Activated T-cell treated with anti-CD3 and anti-CD28 coated beads, Interleukin-2, amount 50 U/mL, for 72 hours (primary cell): Measurements from ENCODE around the gene PCGF3. TPM values are rescaled to one million over a fixed set of nuclear protein-coding genes. Genes with fewer than 3 reads are reported as not detected.
"Not testable (repeated sequence)": the region's sequence is repeated elsewhere in the genome, so short reads cannot be mapped to it uniquely, and the experiment has no call there.

Experiments used
- ATAC-seq, 2 donors: fragments of 150-1000 bp; cut with Tn5 transposase; replicated peaks in 1 of 2; 2 replicates each; pipeline ENCODE4 v1.10.0; 2021; ENCODE audit warnings: moderate library complexity in 2 of 2, mild to moderate bottlenecking in 1 of 2
- DNase-seq, 2 donors: peaks; one replicate each; pipeline ENCODE4 v3.0.0; 2021 to 2022; ENCODE audit warnings: mixed read lengths in 1 of 2
- H3K27ac Mint-ChIP-seq: one replicate; pipeline ENCODE4 v1.8.0; 2022; ENCODE audit warnings: mild to moderate bottlenecking, moderate library complexity, mixed read lengths
- H3K27me3 Mint-ChIP-seq: one replicate; pipeline ENCODE4 v1.8.0; 2022; ENCODE audit warnings: low read depth, mixed read lengths
- H3K36me3 Mint-ChIP-seq, 2 donors: one replicate each; pipeline ENCODE4 v1.8.0; 2022; ENCODE audit warnings: mixed read lengths in 2 of 2, mild to moderate bottlenecking in 1 of 2; ENCODE audit not compliant: insufficient read depth in 2 of 2
- H3K4me1 Mint-ChIP-seq: one replicate; pipeline ENCODE4 v1.8.0; 2022; ENCODE audit warnings: low read depth, mixed read lengths
- H3K4me3 Mint-ChIP-seq, 2 donors: one replicate each; pipeline ENCODE4 v1.8.0; 2022; ENCODE audit warnings: mild to moderate bottlenecking in 2 of 2, mixed read lengths in 2 of 2, moderate library complexity in 2 of 2
- H3K9me3 Mint-ChIP-seq, 2 donors: one replicate each; pipeline ENCODE4 v1.8.0; 2022; ENCODE audit warnings: mixed read lengths in 2 of 2
- total RNA-seq, 2 donors: library from RNA; stranded (reverse); gene quantifications; one replicate each; pipeline ENCODE4 v1.2.3, GENCODE V29; 2022

The PCGF3 gene
- total RNA-seq, 2 donors from 2014 or later = 31.5 to 35.5 TPM

DNA sequence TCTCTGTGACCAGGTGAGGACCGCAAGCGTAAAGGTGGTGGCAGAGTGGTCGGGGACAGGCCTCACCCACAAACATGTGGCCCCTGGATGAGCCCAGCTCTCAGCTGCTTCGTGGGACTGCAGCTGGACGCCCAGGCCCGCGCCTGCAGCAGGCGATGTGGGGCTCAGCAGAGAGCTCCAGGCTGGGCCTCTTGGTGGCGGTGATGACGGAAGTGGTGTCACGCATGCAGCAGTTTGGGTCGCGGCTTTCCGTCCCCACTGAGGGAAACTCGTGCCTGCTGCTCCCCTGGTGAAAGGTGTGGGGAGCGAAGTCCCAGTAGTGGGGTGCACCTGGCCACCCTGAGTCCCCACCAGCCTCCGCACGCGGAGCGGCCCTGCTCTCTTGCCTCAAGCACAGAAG, 26.9 kb downstream of the PCGF3 start:
- H3K27ac Mint-ChIP-seq = no peak overlapping the region
- no peak overlapping the region for H3K4me3 Mint-ChIP-seq
- ATAC-seq (no peak), DNase-seq (no peak)
- peaks cover 3 to 5% of the 10 kb centered on the region in 2 donors for H3K36me3 Mint-ChIP-seq
- H3K9me3 Mint-ChIP-seq = no peaks in the 10 kb centered on the region
- H3K4me1 Mint-ChIP-seq = peaks cover 5% of the 10 kb centered on the region
- H3K27me3 Mint-ChIP-seq = no peaks in the 10 kb centered on the region

DNA sequence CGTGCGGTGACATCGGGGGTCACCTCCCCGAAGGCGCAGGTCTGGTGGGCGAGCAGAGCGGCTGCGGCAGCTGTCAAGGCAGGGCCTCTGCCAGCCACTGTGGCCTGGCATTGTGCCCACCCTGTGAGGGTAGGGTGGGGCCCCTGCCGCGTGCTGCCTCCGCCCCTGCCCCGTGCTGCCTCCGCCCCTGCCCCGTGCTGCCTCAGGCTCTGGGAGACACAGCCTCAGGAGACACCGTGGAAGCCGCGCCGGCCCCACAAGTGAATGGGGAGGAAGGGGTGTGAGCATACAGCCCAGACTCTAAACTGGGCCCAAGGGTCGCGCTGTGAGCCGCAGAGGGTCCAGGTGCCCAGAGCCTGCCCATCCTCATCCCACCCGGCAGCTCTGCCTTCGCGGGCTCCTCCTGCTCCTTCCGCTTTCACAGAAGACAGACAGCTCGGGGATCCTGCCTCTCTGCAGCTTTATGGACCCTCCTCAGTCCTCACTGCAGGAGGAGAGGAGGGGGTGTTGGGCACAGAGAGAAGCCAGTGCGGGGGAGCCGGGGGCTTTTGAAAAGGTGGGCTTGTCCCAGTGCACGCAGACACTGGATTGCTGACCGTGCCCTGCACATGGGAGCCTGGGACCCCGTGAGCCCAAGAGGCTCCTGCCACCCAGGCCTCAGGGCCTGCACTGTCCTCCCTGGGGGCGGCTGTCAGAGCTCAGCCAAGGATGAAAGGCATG, 27.4 kb downstream of the PCGF3 start:
- ATAC-seq = no peak
- no peak overlapping the region for H3K4me3 Mint-ChIP-seq
- DNase-seq = no peak
- no peaks in the 10 kb centered on the region for H3K27me3 Mint-ChIP-seq
- no peaks in the 10 kb centered on the region for H3K4me1 Mint-ChIP-seq
- peaks cover 3 to 7% of the 10 kb centered on the region in 2 donors for H3K36me3 Mint-ChIP-seq
- H3K9me3 Mint-ChIP-seq = no peaks in the 10 kb centered on the region
- H3K27ac Mint-ChIP-seq = no peak overlapping the region

DNA sequence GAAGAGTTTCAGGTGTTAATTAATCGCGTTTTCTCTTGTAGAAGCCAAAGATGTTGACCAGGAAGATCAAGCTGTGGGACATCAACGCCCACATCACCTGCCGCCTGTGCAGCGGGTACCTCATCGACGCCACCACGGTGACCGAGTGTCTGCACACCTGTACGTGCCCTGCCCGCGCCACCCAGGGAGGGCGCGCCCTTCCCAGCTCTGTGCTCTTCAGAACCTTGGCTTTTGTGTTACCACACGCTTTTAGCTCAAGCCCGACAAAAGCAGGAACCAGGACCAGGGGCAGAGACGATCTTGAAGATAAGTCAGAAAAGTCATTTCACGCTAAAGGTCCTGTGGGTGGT, 28.0 kb downstream of the PCGF3 start:
- Mint-ChIP-seq H3K9me3 (no peaks in the 10 kb centered on the region), H3K27me3 (no peaks in the 10 kb centered on the region), H3K4me1 (no peaks in the 10 kb centered on the region), H3K4me3 (no peak overlapping the region), H3K36me3 (peaks cover 3 to 7% of the 10 kb centered on the region in 2 donors), H3K27ac (no peak overlapping the region)
- no peak for ATAC-seq
- no peak for DNase-seq

DNA sequence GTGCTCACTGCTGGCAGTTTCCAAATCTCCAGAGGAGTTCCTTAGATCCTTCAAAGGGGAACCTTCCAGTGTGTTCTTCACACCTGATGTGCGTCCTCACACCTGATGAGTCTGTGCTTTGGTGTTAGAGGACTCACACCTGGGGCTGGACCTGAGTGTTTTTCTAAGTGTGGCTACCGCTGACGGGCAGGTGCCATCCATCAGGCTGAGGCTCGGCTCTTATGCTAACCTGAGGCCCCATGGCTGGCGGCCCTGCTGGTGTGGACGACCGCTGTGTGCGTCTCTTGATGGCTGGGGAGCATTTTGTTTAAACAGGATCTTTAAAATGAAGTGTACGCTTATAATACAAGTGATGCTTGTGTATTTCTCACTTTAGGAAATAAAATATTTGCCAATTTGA, 28.4 kb downstream of the PCGF3 start:
- Mint-ChIP-seq H3K27ac (no peak overlapping the region), H3K27me3 (no peaks in the 10 kb centered on the region), H3K4me3 (no peak overlapping the region), H3K36me3 (peaks cover 3 to 7% of the 10 kb centered on the region in 2 donors), H3K4me1 (no peaks in the 10 kb centered on the region), H3K9me3 (no peaks in the 10 kb centered on the region)
- ATAC-seq (no peak), DNase-seq (no peak)

DNA sequence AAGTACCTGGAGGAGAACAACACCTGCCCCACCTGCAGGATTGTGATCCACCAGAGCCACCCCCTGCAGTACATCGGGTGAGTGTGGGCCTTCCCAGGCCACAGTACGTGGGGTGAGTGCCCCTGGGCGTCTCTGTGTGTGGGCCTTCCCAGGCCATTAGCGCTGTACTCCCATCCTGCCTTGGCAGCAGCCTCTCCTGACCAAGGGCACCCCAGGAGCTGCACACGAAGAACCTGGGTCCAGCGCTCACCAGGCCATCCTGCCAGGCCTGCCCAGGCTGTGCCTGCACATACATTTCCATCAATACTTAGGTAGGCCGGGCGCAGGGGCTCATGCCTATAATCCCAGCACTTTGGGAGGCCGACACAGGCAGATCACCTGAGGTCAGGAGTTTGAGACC, 29.3 kb downstream of the PCGF3 start:
- H3K27me3 Mint-ChIP-seq = no peaks in the 10 kb centered on the region
- no peak for DNase-seq
- no peak overlapping the region for H3K27ac Mint-ChIP-seq
- no peak for ATAC-seq
- H3K4me1 Mint-ChIP-seq = no peaks in the 10 kb centered on the region
- peaks cover 3 to 7% of the 10 kb centered on the region in 2 donors for H3K36me3 Mint-ChIP-seq
- H3K4me3 Mint-ChIP-seq = no peak overlapping the region
- no peaks in the 10 kb centered on the region for H3K9me3 Mint-ChIP-seq

DNA sequence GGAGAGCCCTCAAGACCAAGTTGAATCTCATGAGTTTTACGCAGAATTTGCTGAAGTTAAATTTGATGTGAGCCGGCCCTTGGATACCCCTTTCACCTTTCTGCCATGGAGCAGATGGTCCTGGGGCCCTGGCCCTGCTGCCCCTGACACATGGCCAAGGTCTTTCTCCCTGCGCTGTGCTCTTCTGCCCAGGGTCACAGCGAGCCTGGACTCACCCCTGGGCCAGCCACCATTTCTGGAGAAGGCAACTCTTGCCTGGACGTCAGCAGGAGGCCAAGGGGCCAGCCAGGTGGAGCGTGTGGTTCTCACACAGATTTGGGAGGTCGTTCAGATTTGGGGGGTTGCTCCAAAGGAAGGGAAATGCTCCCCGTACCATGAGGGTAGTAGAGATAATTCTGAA, 30.0 kb downstream of the PCGF3 start:
- ATAC-seq (no peak), DNase-seq (no peak)
- Mint-ChIP-seq H3K36me3 (peaks cover 3 to 7% of the 10 kb centered on the region in 2 donors), H3K4me1 (no peaks in the 10 kb centered on the region), H3K27me3 (no peaks in the 10 kb centered on the region), H3K27ac (no peak overlapping the region), H3K4me3 (no peak overlapping the region), H3K9me3 (no peaks in the 10 kb centered on the region)

DNA sequence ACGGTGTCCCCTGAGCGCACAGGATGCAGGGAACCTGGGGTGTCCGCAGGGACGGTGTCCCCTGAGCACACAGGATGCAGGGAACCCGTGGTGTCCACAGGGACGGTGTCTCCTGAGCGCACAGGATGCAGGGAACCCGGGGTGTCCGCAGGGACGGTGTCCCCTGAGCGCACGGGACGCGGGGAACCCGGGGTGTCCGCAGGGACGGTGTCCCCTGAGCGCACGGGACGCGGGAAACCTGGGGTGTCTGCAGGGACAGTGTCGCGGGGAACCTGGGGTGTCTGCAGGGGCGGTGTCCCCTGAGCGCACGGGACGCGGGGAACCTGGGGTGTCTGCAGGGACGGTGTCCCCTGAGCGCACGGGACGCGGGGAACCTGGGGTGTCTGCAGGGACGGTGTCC, 30.9 kb downstream of the PCGF3 start:
- H3K4me3 Mint-ChIP-seq, H3K36me3 Mint-ChIP-seq, H3K27me3 Mint-ChIP-seq, ATAC-seq, H3K9me3 Mint-ChIP-seq, H3K27ac Mint-ChIP-seq, H3K4me1 Mint-ChIP-seq, DNase-seq: not testable (repeated sequence)

DNA sequence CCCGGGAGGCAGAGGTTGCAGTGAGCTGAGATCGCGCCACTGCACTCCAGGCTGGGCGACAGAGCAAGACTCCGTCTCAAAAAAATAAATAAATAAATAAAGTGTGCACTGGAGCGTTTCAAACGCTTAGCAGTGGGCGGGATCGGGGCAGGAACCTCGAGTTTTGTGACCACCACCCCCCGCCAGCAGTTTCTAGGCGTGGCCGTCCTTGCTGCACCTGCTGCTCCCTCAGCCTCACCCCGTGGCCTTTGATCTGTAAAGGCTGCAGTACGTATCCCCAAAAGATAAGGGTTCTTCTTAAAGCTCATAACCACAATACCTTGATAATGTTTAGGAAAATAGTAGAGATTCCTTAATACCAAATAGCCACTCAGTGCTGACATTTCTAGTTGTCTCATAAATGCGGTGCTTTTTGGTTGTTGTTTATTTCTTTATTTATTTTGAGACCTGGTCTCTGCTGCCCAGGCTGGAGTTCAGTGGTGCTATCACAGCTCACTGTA, 33.2 kb downstream of the PCGF3 start:
- DNase-seq (no peak), ATAC-seq (no peak)
- Mint-ChIP-seq H3K27ac (no peak overlapping the region), H3K36me3 (peaks cover 0 to 4% of the 10 kb centered on the region in 2 donors), H3K4me1 (peaks cover 6% of the 10 kb centered on the region), H3K9me3 (no peaks in the 10 kb centered on the region), H3K27me3 (no peaks in the 10 kb centered on the region), H3K4me3 (no peak overlapping the region)

DNA sequence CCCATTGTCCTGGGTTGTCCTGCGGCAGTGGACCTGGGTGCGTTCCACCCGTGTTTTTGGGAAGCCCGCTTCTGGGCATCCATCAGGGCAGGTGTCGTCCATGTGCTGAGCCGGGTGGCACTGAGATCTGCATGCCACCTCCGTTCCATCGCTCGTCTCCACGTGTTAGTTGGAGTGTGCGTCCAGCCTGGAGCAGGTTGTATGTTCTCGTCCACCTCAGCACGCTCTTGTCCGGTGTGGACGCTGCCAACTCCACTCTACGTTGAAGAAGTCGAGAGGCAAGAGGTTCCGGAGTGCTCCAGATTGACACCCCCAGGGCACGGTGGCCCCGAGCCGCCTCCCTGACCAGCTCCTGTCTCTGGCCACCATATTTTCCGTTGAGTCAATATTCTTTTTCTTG, 33.9 kb downstream of the PCGF3 start:
- peaks cover 11% of the 10 kb centered on the region for H3K4me1 Mint-ChIP-seq
- H3K27ac Mint-ChIP-seq = no peak overlapping the region

DNA sequence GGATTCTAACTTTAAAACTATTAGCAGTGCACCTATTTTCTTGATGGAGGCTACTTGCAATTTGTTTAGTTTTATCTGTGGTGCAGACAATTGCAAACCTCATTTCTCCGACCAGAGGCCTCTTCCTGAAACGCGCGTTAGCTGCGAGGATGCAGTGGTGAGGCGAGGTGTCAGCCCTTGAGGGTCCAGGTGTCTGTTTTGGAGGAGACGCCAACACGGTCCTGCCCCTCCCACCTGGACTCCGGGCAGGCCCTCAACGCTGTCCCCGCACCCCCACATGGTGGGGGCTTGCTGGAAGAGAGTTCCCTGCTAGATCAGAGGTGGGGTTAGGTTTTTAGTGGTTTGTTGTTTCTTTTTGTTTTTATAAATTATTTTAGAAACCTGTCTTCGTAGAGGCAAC, 34.4 kb downstream of the PCGF3 start:
- Mint-ChIP-seq H3K4me1 (peaks cover 11% of the 10 kb centered on the region), H3K27ac (no peak overlapping the region), H3K27me3 (no peaks in the 10 kb centered on the region), H3K9me3 (no peaks in the 10 kb centered on the region), H3K36me3 (peaks cover 0 to 7% of the 10 kb centered on the region in 2 donors), H3K4me3 (no peak overlapping the region)
- DNase-seq (no peak), ATAC-seq (no peak)

More for the DNA sequence above, 33.9 kb downstream of the PCGF3 start:
- H3K9me3 Mint-ChIP-seq = no peaks in the 10 kb centered on the region
- DNase-seq (no peak), ATAC-seq (no peak)
- H3K27me3 Mint-ChIP-seq = no peaks in the 10 kb centered on the region
- H3K4me3 Mint-ChIP-seq = no peak overlapping the region
- peaks cover 0 to 7% of the 10 kb centered on the region in 2 donors for H3K36me3 Mint-ChIP-seq

DNA sequence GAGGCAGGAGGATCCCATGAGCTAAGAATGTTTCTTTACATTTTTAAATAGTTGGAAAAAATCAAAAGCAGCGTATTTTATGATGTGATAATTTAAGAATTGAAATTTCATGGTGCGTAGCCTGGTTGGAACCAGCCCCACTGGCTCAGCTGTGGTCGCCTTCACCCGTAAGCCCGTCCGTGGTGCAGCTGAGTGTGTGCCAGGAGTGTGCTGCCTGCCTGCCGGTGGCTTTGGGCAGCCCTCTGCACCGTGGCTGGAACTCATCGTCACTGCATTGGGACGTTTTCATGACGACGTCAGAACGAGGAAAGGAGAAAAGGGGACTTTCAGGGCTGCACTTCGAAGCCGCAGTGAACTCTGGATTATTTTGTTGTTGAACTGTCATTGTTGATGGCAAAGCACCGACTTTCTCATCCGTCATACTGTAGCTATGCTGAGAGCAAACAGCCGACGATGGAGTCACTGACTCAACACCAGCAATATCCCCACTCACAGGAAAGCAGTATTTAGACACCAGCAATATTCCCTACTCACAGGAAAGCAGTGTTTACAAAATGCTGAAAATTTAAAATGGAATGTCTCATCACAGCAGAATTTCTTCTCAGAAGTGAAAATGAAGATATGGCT, 35.1 kb downstream of the PCGF3 start:
- DNase-seq = no peak
- Mint-ChIP-seq H3K36me3 (peaks cover 0 to 5% of the 10 kb centered on the region in 2 donors), H3K4me3 (no peak overlapping the region), H3K4me1 (peaks cover 11% of the 10 kb centered on the region), H3K9me3 (no peaks in the 10 kb centered on the region), H3K27ac (no peak overlapping the region), H3K27me3 (no peaks in the 10 kb centered on the region)
- ATAC-seq = no peak

DNA sequence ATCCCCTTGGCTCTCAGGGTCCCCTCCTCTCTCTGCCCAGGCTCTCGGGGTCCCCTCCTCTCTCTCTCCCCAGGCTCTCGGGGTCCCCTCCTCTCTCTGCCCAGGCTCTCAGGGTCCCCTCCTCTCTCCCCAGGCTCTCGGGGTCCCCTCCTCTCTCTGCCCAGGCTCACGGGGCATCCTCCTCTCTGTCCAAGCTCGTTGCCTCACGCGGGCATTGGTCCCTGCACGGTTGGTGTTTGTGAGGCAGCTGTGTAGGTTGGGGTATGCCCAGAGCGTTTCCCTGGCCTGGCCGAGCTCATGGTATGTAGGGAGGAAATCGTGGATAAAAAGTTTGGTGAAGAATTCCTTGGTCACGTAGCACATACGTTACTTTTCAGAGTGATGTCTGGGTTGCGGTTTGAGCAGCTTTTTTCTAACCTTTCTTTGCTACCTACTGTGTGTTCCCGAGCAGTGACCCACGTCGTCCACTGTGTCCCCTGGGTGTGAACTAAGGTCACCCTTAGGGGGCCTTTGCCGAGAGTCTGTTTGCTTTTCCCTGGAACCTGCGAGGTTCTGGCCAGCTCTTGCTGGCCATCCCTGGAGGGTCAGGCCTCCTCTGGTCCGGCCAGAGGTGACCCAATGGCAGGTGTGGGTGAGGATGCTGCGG, 36.6 kb downstream of the PCGF3 start:
- Mint-ChIP-seq H3K27me3 (no peaks in the 10 kb centered on the region), H3K27ac (no peak overlapping the region), H3K4me3 (no peak overlapping the region), H3K4me1 (peaks cover 11% of the 10 kb centered on the region), H3K9me3 (no peaks in the 10 kb centered on the region), H3K36me3 (peaks cover 0 to 5% of the 10 kb centered on the region in 2 donors)
- DNase-seq = no peak
- no peak for ATAC-seq

DNA sequence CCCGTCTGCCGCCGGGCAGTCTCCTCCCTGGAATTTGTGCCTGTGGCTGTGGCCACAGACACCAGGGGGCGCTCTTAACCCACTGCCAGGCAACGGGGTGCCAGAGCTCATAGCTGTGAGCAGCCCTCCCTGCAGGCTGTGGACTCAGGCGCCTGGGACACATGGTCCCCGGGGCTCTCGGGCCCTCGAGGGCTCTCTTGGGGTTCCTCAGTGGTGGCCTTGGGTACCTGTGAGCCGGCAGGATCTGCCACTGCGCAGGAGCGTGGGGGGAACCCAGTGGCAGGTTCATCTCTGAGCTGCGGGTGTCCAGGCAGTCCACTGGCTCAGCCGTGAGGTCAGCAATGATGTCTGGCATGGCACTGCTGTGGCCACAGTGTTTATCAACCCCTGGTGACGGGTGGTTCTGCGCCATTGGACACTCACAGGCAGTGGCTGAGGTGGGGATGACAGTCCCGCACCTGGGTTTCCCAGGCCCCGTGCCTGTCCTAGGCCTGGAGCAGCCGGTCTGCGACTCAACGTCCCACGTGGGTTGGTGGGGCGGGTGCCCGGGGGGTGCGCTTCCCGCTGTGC, 37.2 kb downstream of the PCGF3 start:
- ATAC-seq (peak; percentile 90 to 93), DNase-seq (peak; percentile 78 to 87)
- Mint-ChIP-seq H3K27me3 (no peaks in the 10 kb centered on the region), H3K4me3 (no peak overlapping the region), H3K27ac (no peak overlapping the region), H3K36me3 (peaks cover 1 to 5% of the 10 kb centered on the region in 2 donors), H3K9me3 (no peaks in the 10 kb centered on the region), H3K4me1 (peaks cover 11% of the 10 kb centered on the region)
